GM12878 (cell line): ENCODE measurements around the gene PHACTR1.

Source experiments
- BHLHE40 ChIP-seq, 2 experiments: fragments of 450-650 bp in 1 of 2; IDR thresholded peaks; 2 replicates each; pipeline ENCODE4 v1.6.1; 2011 to 2017; ENCODE audit warnings: low read depth in 2 of 2, borderline replicate concordance in 1 of 2, improper control_type of control experiment in 1 of 2, low read length in 1 of 2, mild to moderate bottlenecking in 1 of 2
- POLR2A ChIP-seq: IDR thresholded peaks from 2 replicates; pipeline ENCODE4 v1.6.1; 2011; ENCODE audit warnings: low read depth, mild to moderate bottlenecking, low read length

DNA sequence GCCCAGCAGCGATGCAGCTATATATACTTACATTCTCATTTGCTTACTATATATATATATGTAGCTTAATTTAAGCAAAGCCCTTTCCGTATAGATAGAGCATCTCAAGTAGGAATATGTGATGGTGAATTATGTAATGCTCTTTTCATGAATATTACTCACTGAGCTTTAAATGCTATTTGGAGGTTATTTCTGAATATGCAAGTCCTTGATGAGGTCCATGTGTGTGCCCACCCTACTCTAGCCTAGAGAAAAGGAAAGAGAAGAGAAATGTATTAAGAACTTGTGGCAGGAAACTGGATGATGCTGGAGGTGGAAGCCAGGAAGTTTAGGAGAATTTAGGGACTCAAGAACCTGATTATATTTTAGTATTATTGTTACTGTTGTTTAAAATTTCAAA is 63.2 kb downstream of the PHACTR1 start:
- TF ChIP-seq POLR2A, result no peak
- TF ChIP-seq BHLHE40 (IDR thresholded peaks at IDR 0.05; ENCODE audit: borderline replicate concordance in 1 of 2, low read depth in 2 of 2, low read length in 1 of 2), result no peak
